Measurements from ENCODE around the gene CLPTM1L.
"Not testable (repeated sequence)": the region's sequence is repeated elsewhere in the genome, so short reads cannot be mapped to it uniquely, and the experiment has no call there.

Gene CLPTM1L

GRCh38 chr5:1342268-1342667 is 2.6 kb downstream of the CLPTM1L start:
- Histone ChIP-seq H2AFZ (ENCODE audit: low read depth) (no peak overlapping the region), H3K4me1 (ENCODE audit: low read depth, poor library complexity, severe bottlenecking) (peaks cover 25% of the 10 kb centered on the region), H3K4me2 (no peak overlapping the region), H4K20me1 (ENCODE audit: insufficient read depth) (no peaks in the 10 kb centered on the region), H3K79me2 (ENCODE audit: insufficient read depth, low read depth) (peaks cover 82% of the 10 kb centered on the region), H3K4me3 (IDR thresholded peaks at IDR 0.05; ENCODE audit: insufficient read depth, low read depth, low read length) (no peak overlapping the region), H3K9ac (no peak overlapping the region), H3K27me3 (ENCODE audit: insufficient read depth, low read depth) (no peaks in the 10 kb centered on the region), H3K27ac (no peak overlapping the region; the same call in 1 of the 2 replicates), H3K36me3 (ENCODE audit: insufficient read depth) (peaks cover 25% of the 10 kb centered on the region; the same call in 1 of the 2 replicates)
- TF ChIP-seq, protein P1, sequence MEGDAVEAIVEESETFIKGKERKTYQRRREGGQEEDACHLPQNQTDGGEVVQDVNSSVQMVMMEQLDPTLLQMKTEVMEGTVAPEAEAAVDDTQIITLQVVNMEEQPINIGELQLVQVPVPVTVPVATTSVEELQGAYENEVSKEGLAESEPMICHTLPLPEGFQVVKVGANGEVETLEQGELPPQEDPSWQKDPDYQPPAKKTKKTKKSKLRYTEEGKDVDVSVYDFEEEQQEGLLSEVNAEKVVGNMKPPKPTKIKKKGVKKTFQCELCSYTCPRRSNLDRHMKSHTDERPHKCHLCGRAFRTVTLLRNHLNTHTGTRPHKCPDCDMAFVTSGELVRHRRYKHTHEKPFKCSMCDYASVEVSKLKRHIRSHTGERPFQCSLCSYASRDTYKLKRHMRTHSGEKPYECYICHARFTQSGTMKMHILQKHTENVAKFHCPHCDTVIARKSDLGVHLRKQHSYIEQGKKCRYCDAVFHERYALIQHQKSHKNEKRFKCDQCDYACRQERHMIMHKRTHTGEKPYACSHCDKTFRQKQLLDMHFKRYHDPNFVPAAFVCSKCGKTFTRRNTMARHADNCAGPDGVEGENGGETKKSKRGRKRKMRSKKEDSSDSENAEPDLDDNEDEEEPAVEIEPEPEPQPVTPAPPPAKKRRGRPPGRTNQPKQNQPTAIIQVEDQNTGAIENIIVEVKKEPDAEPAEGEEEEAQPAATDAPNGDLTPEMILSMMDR (conservative IDR thresholded peaks at IDR 0.05; ENCODE audit: low read depth, low read length): no peak

- H3K36me3 ChIP-seq (ENCODE audit: insufficient read depth): peaks cover 26% of the 10 kb centered on the region; the same call in 1 of the 2 replicates
- no peak overlapping the region; the same call in 1 of the 2 replicates for H3K27ac ChIP-seq
These were observed 3.0 kb downstream of the CLPTM1L start for GRCh38 chr5:1341863-1342262.

GRCh38 chr5:1339818-1340210 is 5.1 kb downstream of the CLPTM1L start:
- H3K27me3 ChIP-seq (ENCODE audit: insufficient read depth, low read depth); H4K20me1 ChIP-seq (ENCODE audit: insufficient read depth); H3K9ac ChIP-seq; H3K27ac ChIP-seq; H3K4me2 ChIP-seq; H3K4me3 ChIP-seq (IDR thresholded peaks at IDR 0.05; ENCODE audit: insufficient read depth, low read depth, low read length); H2AFZ ChIP-seq (ENCODE audit: low read depth): not testable (repeated sequence)
- peaks cover 25% of the 10 kb centered on the region for H3K4me1 ChIP-seq (ENCODE audit: low read depth, poor library complexity, severe bottlenecking)
- H3K36me3 ChIP-seq (ENCODE audit: insufficient read depth): peaks cover 37% of the 10 kb centered on the region; the same call in 1 of the 2 replicates
- H3K79me2 ChIP-seq (ENCODE audit: insufficient read depth, low read depth): peaks cover 95% of the 10 kb centered on the region

More at GRCh38 chr5:1341863-1342262, 3.0 kb downstream of the CLPTM1L start:
- TF ChIP-seq, protein P1 (conservative IDR thresholded peaks at IDR 0.05; ENCODE audit: low read depth, low read length): no peak
- H3K4me1 ChIP-seq (ENCODE audit: low read depth, poor library complexity, severe bottlenecking): peaks cover 25% of the 10 kb centered on the region
- peaks cover 86% of the 10 kb centered on the region for H3K79me2 ChIP-seq (ENCODE audit: insufficient read depth, low read depth)
- no peaks in the 10 kb centered on the region for H4K20me1 ChIP-seq (ENCODE audit: insufficient read depth)
- no peak overlapping the region for H3K9ac ChIP-seq
- H3K4me3 ChIP-seq (IDR thresholded peaks at IDR 0.05; ENCODE audit: insufficient read depth, low read depth, low read length): no peak overlapping the region
- H3K4me2 ChIP-seq: no peak overlapping the region
- no peak overlapping the region for H2AFZ ChIP-seq (ENCODE audit: low read depth)
- no peaks in the 10 kb centered on the region for H3K27me3 ChIP-seq (ENCODE audit: insufficient read depth, low read depth)

- H3K27me3 ChIP-seq (ENCODE audit: insufficient read depth, low read depth); H3K27ac ChIP-seq; H3K4me2 ChIP-seq; H3K4me3 ChIP-seq (IDR thresholded peaks at IDR 0.05; ENCODE audit: insufficient read depth, low read depth, low read length); H3K9ac ChIP-seq; H4K20me1 ChIP-seq (ENCODE audit: insufficient read depth); H2AFZ ChIP-seq (ENCODE audit: low read depth): not testable (repeated sequence)
- Histone ChIP-seq H3K79me2 (ENCODE audit: insufficient read depth, low read depth) (peaks cover 96% of the 10 kb centered on the region), H3K36me3 (ENCODE audit: insufficient read depth) (peaks cover 39% of the 10 kb centered on the region; the same call in 1 of the 2 replicates), H3K4me1 (ENCODE audit: low read depth, poor library complexity, severe bottlenecking) (peaks cover 25% of the 10 kb centered on the region)
These were observed 5.6 kb downstream of the CLPTM1L start for GRCh38 chr5:1339139-1339817.

DNA sequence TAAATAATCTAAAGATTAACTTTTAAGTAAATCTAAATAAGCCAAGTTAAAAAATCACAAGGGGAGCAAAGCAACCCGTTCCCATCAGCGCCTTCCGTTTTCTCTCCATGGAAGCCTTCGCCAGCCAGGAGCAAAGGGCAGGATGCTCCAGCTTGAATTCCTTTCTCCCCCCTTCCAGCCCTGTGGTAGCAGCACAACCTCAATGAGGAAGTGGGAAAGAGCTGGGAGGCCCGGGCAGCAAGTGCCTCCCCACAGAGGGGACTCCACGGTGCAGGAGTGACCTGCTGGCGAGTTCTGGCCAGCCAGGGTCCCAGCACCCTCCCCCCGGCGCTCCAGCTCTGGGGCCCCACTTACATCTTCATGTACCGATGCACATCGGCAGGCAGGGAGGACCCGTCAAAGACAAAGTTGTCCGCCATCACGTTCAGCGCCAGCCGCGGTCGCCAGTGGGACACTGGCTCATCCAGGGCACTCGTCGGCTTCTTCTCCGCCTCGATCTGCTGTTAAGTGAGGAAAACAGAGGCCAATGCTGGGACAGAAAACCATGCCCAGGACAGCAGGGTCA is 6.3 kb downstream of the CLPTM1L start:
- peaks cover 22% of the 10 kb centered on the region for H3K4me1 ChIP-seq (ENCODE audit: low read depth, poor library complexity, severe bottlenecking)
- no peak overlapping the region for H2AFZ ChIP-seq (ENCODE audit: low read depth)
- H3K4me3 ChIP-seq (IDR thresholded peaks at IDR 0.05; ENCODE audit: insufficient read depth, low read depth, low read length): no peak overlapping the region
- TF ChIP-seq, protein P1 (conservative IDR thresholded peaks at IDR 0.05; ENCODE audit: low read depth, low read length): no peak
- no peak overlapping the region for H3K27ac ChIP-seq
- H4K20me1 ChIP-seq (ENCODE audit: insufficient read depth): no peaks in the 10 kb centered on the region
- H3K79me2 ChIP-seq (ENCODE audit: insufficient read depth, low read depth): peaks cover 94% of the 10 kb centered on the region
- H3K27me3 ChIP-seq (ENCODE audit: insufficient read depth, low read depth): no peaks in the 10 kb centered on the region
- H3K36me3 ChIP-seq (ENCODE audit: insufficient read depth): peaks cover 45% of the 10 kb centered on the region; the same call in 1 of the 2 replicates
- no peak overlapping the region for H3K4me2 ChIP-seq
- H3K9ac ChIP-seq: no peak overlapping the region
